ENCODE results near the gene IQGAP2. TPM values are rescaled to one million over a fixed set of nuclear protein-coding genes. Genes with fewer than 3 reads are reported as not detected.
"Not testable (repeated sequence)": the region's sequence is repeated elsewhere in the genome, so short reads cannot be mapped to it uniquely, and the experiment has no call there.

The IQGAP2 gene
- polyA plus RNA-seq, 1 experiment = 0.01 TPM

DNA sequence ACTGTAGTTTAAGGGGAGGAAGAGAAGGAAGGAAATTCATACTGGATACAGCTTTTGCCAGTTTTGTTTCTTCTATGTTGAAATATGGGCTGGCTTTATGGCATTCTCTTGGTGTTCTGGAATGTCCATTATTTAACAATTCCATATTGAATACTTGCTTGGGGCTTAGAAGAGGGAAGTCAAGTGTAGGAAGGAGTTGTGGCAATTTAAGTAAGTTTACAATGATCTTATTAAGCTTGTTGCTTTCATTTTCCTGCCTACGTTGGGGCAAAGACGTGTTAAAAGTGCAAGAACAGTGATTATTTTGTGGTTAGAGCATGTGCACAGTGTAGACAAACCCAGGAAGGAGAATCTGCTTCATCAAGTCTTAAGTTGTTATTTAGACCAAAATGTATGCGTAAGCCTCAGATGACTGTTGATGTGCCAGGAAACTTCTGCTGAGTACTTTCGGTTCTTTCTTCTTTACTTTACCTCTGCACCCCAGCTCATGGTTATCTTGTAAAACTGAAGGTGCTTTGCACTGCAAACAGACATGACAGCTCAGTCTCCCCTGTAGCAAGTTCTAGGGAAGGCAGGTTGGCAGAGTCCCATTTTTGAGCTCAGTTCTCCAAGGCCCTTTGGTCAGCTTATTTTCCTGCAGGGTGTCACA, 144.3 kb downstream of the IQGAP2 start:
- no peak overlapping the region for H3K4me3 ChIP-seq (ENCODE audit: low read depth, low read length)
- POLR2A ChIA-PET = no interaction called here

DNA sequence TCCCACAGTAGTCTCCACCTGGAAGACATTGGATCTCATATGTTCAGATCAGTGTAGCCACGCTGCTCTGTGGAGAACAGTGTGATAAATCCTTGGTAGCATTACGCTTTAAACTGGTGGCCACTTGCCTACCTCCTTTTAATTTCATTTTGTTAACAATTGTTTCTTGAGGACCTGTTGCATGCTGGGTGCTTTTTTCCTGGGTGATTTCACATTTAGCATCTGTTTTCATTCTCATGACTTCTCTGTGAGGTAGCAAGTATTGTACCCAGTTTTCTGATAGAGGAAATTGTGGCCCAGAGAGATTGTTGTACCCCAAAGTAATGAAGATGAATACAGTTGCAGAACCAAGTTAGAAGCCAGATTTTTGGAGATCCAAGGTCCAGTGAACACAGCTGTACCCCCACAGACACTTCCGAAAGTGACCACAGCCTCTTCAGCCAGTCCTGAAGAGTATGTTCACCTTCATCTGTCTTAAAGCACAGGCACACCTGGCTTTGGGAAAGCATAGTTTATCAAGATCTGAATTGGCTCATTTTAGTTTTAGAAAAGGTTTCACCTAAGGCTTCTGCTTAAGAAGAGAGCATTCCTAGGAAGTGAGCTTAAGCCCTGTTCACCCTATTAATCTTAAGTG, 144.9 kb downstream of the IQGAP2 start:
- ChIA-PET CTCF (interaction anchor here (0.6 kb wide), 1 partner anchor 872 kb away, joined by 3 read pairs; no protein-coding TSS in a partner anchor), POLR2A (no interaction called here)
- DNase-seq (ENCODE audit: low read depth) = no peak

More for the DNA sequence above, 144.3 kb downstream of the IQGAP2 start:
- CTCF ChIA-PET = interaction anchor here (0.5 to 0.9 kb wide), 3 partner anchors 24 to 871 kb away, joined by 3 to 4 read pairs (median 3); no protein-coding TSS in a partner anchor
- TF ChIP-seq CTCF (IDR thresholded peaks at IDR 0.05; ENCODE audit: insufficient read depth, low read depth, low read length) = no peak
- Histone ChIP-seq H3K27me3 (ENCODE audit: control insufficient read depth, insufficient read depth, low read length) (no peaks in the 10 kb centered on the region; the same call in 1 of the 2 replicates), H3K36me3 (ENCODE audit: control insufficient read depth, insufficient read depth, low read length) (no peaks in the 10 kb centered on the region)
- DNase-seq (ENCODE audit: low read depth) = no peak

DNA sequence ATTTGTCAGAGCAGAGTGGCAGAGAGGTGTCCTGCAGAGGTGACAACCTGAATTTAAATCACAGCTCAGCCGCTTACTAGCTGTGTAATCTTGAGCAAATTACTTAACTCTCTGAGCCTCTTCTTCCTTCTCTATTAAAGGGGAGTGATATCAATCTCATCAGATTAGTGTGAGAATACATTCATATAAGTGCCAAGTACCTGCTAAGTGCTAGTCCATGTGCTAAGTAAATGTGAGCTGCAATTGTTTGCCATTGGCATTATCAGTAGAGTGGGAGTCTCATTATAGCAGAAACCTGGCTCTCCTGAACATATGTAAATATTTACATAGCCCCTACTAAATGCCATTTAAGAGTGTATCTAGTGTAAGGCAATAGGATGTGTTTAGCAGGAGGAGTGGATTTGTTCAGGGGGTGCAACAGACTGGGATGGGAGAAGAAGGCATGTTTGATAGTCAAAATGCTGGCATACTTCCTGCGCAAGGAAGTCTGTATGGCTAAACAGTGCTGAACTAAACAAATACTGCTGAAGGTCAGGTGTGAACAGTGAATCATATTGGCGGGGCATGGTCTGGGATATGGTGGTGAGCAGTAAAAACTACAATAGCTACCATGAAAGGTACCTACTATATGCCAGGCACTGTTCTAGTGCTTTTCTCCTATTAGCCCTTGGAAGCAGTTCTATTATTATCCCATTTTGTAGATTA, 145.6 kb downstream of the IQGAP2 start:
- ChIA-PET CTCF (no interaction called here), POLR2A (no interaction called here)
- no peak for DNase-seq (ENCODE audit: low read depth)
- H3K4me3 ChIP-seq (ENCODE audit: low read depth, low read length) = no peak overlapping the region
- no peaks in the 10 kb centered on the region for H3K36me3 ChIP-seq (ENCODE audit: control insufficient read depth, insufficient read depth, low read length)
- no peak for TF ChIP-seq CTCF (IDR thresholded peaks at IDR 0.05; ENCODE audit: insufficient read depth, low read depth, low read length)
- H3K27me3 ChIP-seq (ENCODE audit: control insufficient read depth, insufficient read depth, low read length) = no peaks in the 10 kb centered on the region; the same call in 1 of the 2 replicates

More for the DNA sequence above, 144.9 kb downstream of the IQGAP2 start:
- no peaks in the 10 kb centered on the region; the same call in 1 of the 2 replicates for H3K27me3 ChIP-seq (ENCODE audit: control insufficient read depth, insufficient read depth, low read length)
- H3K4me3 ChIP-seq (ENCODE audit: low read depth, low read length) = no peak overlapping the region
- TF ChIP-seq CTCF (IDR thresholded peaks at IDR 0.05; ENCODE audit: insufficient read depth, low read depth, low read length) = no peak
- no peaks in the 10 kb centered on the region for H3K36me3 ChIP-seq (ENCODE audit: control insufficient read depth, insufficient read depth, low read length)

- DNase-seq (ENCODE audit: low read depth); H3K36me3 ChIP-seq (ENCODE audit: control insufficient read depth, insufficient read depth, low read length); H3K4me3 ChIP-seq (ENCODE audit: low read depth, low read length); POLR2A ChIA-PET; CTCF ChIA-PET; H3K27me3 ChIP-seq (ENCODE audit: control insufficient read depth, insufficient read depth, low read length): not testable (repeated sequence)
Observed at GRCh38 chr5:76550881-76551280, 147.8 kb downstream of the IQGAP2 start.

GRCh38 chr5:76552546-76552945, 149.5 kb downstream of the IQGAP2 start:
- Histone ChIP-seq H3K4me3 (ENCODE audit: low read depth, low read length) (no peak overlapping the region), H3K36me3 (ENCODE audit: control insufficient read depth, insufficient read depth, low read length) (no peaks in the 10 kb centered on the region), H3K27me3 (ENCODE audit: control insufficient read depth, insufficient read depth, low read length) (no peaks in the 10 kb centered on the region; the same call in 1 of the 2 replicates)
- no peak for TF ChIP-seq CTCF (IDR thresholded peaks at IDR 0.05; ENCODE audit: insufficient read depth, low read depth, low read length)
- POLR2A ChIA-PET = no interaction called here
- DNase-seq (ENCODE audit: low read depth) = no peak
- CTCF ChIA-PET = interaction anchor here (0.8 kb wide), 1 partner anchor 130 kb away, joined by 3 read pairs; no protein-coding TSS in a partner anchor
